Amniotic epithelial cell (primary cell): ENCODE results near the gene CLCN2.

Source experiments
- DNase-seq: peaks from one replicate; pipeline ENCODE4 v3.0.0-alpha.2; 2010; ENCODE audit warnings: low read depth

The CLCN2 gene

GRCh38 chr3:184380627-184381260 is 19.3 kb upstream of the CLCN2 start:
- DNase-seq = no peak

GRCh38 chr3:184380185-184380626 is 18.8 kb upstream of the CLCN2 start:
- DNase-seq = peak; percentile 18

GRCh38 chr3:184379358-184380184 is 18.2 kb upstream of the CLCN2 start, which contains the start of gene CHRD:
Gene CHRD, plus strand, starts transcription at chr3:184380054. Its CDS starts 265 bp downstream, at chr3:184380319.
- DNase-seq = no peak

GRCh38 chr3:184378651-184379357 is 17.4 kb upstream of the CLCN2 start:
- no peak for DNase-seq

GRCh38 chr3:184377882-184378445 is 16.6 kb upstream of the CLCN2 start, which contains the start of gene THPO:
Gene THPO, minus strand, starts transcription at chr3:184378207. Its CDS starts 1,948 bp downstream, at chr3:184376259.
- no peak for DNase-seq

GRCh38 chr3:184377374-184377773 is 16.0 kb upstream of the CLCN2 start:
- no peak for DNase-seq

- DNase-seq = no peak
These were observed 14.5 kb upstream of the CLCN2 start for GRCh38 chr3:184375747-184376461.

GRCh38 chr3:184373422-184373821 is 12.0 kb upstream of the CLCN2 start:
- DNase-seq = no peak

- no peak for DNase-seq
These were observed 11.5 kb upstream of the CLCN2 start for GRCh38 chr3:184372911-184373310.

GRCh38 chr3:184372296-184372821 is 11.0 kb upstream of the CLCN2 start:
- no peak for DNase-seq

GRCh38 chr3:184371570-184372018 is 10.2 kb upstream of the CLCN2 start:
- peak; percentile 80 for DNase-seq

GRCh38 chr3:184368586-184369183 is 7.3 kb upstream of the CLCN2 start:
- peak; percentile 18 for DNase-seq

- no peak for DNase-seq
These were observed 6.7 kb upstream of the CLCN2 start for GRCh38 chr3:184368116-184368515.

- no peak for DNase-seq
These were observed 5.3 kb upstream of the CLCN2 start for GRCh38 chr3:184366619-184367289.

- DNase-seq = peak; percentile 94
These were observed 1.5 kb upstream of the CLCN2 start for GRCh38 chr3:184362668-184363546.

GRCh38 chr3:184361932-184362667 is 695 bp upstream of the CLCN2 start:
- peak; percentile 45 for DNase-seq

- DNase-seq = no peak
These were observed 375 bp downstream of the CLCN2 start for GRCh38 chr3:184360929-184361531.
